EL (cell line): ENCODE data around the gene ZNF335.
A peak's percentile ranks its signal among the peaks of the same experiment; 100 is the strongest.

Experiments
- DNase-seq: peaks from one replicate; pipeline ENCODE4 v3.0.0-alpha.2; 2016

ZNF335 gene

GRCh38 chr20:45971675-45972499 is at the start of gene ZNF335:
Gene ZNF335, minus strand, starts transcription at chr20:45972203. Its CDS starts 793 bp downstream, at chr20:45971410.
- DNase-seq, result peak; percentile 95

GRCh38 chr20:46020555-46020954 is 48.6 kb upstream of the ZNF335 start:
- no peak for DNase-seq

- no peak for DNase-seq
Measured at GRCh38 chr20:46018611-46019010, 46.6 kb upstream of the ZNF335 start.

- DNase-seq, result no peak
Measured at GRCh38 chr20:46018112-46018511, 46.1 kb upstream of the ZNF335 start.

GRCh38 chr20:46017272-46017671 is 45.3 kb upstream of the ZNF335 start:
- DNase-seq, result no peak

GRCh38 chr20:46014517-46015396 is 42.8 kb upstream of the ZNF335 start:
- no peak for DNase-seq

- DNase-seq, result peak; percentile 44
Measured at GRCh38 chr20:46013829-46014516, 42.0 kb upstream of the ZNF335 start.

GRCh38 chr20:46013322-46013828 is 41.4 kb upstream of the ZNF335 start:
- no peak for DNase-seq

GRCh38 chr20:46012921-46013320 is 40.9 kb upstream of the ZNF335 start:
- DNase-seq, result no peak

GRCh38 chr20:46011631-46012482 is 39.9 kb upstream of the ZNF335 start:
- peak; percentile 80 for DNase-seq

- no peak for DNase-seq
Measured at GRCh38 chr20:46010491-46011391, 38.7 kb upstream of the ZNF335 start.

- no peak for DNase-seq
Measured at GRCh38 chr20:46009816-46010215, 37.8 kb upstream of the ZNF335 start.

GRCh38 chr20:46007671-46008070 is 35.7 kb upstream of the ZNF335 start:
- no peak for DNase-seq

GRCh38 chr20:46006964-46007363 is 35.0 kb upstream of the ZNF335 start:
- DNase-seq, result no peak

- DNase-seq, result no peak
Measured at GRCh38 chr20:46006022-46006705, 34.2 kb upstream of the ZNF335 start.

GRCh38 chr20:46004889-46005473 is 33.0 kb upstream of the ZNF335 start:
- DNase-seq, result no peak

- DNase-seq, result no peak
Measured at GRCh38 chr20:46004187-46004586, 32.2 kb upstream of the ZNF335 start.

- DNase-seq, result no peak
Measured at GRCh38 chr20:46002008-46002407, 30.0 kb upstream of the ZNF335 start.

GRCh38 chr20:46001498-46001897 is 29.5 kb upstream of the ZNF335 start:
- DNase-seq, result no peak
